ENCODE results near the gene ITPR2. TPM values are rescaled to one million over a fixed set of nuclear protein-coding genes. Genes with fewer than 3 reads are reported as not detected.
"Not testable (repeated sequence)": the region's sequence is repeated elsewhere in the genome, so short reads cannot be mapped to it uniquely, and the experiment has no call there.

Gene ITPR2
- total RNA-seq, 1 donor from 2014 or later = 12.5 TPM

- peaks cover 0 to 13% of the 10 kb centered on the region in 2 donors for H3K4me1 ChIP-seq
Measured at GRCh38 chr12:26790645-26790994, 42.4 kb downstream of the ITPR2 start.

DNA sequence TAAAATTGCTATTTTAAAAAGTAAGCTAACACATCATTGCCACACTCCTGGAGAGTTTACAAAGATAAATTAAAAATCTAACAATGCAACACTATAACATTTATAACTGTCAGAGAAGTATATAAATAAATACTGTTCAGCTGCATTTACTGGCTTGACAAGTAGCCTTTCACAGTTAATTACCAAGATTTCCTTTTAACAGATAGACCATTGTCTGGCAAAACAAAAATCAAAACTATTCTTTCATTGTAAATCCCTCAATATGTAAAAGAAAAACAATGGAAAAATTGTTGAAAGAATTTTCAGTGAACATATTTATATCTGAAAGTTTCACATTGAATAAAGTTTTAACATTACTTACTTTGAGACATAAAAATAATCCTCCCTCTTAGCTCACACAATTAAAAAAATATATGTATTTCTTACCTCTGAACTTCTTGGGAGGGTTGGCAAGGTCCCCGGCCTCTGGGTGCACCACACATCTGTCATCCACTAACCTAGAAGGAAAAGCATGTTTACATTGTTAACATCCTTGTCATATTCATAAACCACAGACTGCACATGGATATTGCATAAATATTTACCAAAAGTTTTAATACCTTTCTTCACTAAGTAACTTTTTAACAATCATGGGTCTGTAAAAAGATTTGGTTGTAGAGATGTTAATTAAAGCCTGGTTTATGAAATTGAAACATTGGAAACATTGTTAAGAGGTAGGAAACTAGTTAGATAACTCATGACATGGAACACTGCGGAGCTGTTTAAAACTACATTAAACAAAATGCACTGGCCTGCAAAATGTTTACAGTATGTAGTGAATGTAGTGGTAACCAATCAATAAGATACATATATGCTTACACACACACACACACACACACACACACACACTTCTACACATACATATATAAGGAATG, 43.0 kb downstream of the ITPR2 start:
- Histone ChIP-seq H3K27me3 (no peaks in the 10 kb centered on the region), H3K36me3 (no peaks in the 10 kb centered on the region), H3K4me1 (peaks cover 0 to 13% of the 10 kb centered on the region in 2 donors), H3K4me3 (no peak overlapping the region), H3K27ac (no peak overlapping the region), H3K9me3 (no peaks in the 10 kb centered on the region)
- DNase-seq (ENCODE audit: low spot score in 2 of 2) = no peak
- intact Hi-C loops (cut with DNase I) = loop anchor here (5.0 kb wide), 1 partner anchor 42 kb away; the partner anchor contains the start of gene ITPR2
- TF ChIP-seq CTCF (IDR thresholded peaks at IDR 0.05) = no peak

More at GRCh38 chr12:26790645-26790994, 42.4 kb downstream of the ITPR2 start:
- intact Hi-C loops (cut with DNase I) = no loop called here
- H3K4me3 ChIP-seq = no peak overlapping the region
- no peak for DNase-seq (ENCODE audit: low spot score in 2 of 2)
- no peak overlapping the region for H3K27ac ChIP-seq
- H3K36me3 ChIP-seq = no peaks in the 10 kb centered on the region
- no peaks in the 10 kb centered on the region for H3K27me3 ChIP-seq
- TF ChIP-seq CTCF (IDR thresholded peaks at IDR 0.05) = no peak
- no peaks in the 10 kb centered on the region for H3K9me3 ChIP-seq

DNA sequence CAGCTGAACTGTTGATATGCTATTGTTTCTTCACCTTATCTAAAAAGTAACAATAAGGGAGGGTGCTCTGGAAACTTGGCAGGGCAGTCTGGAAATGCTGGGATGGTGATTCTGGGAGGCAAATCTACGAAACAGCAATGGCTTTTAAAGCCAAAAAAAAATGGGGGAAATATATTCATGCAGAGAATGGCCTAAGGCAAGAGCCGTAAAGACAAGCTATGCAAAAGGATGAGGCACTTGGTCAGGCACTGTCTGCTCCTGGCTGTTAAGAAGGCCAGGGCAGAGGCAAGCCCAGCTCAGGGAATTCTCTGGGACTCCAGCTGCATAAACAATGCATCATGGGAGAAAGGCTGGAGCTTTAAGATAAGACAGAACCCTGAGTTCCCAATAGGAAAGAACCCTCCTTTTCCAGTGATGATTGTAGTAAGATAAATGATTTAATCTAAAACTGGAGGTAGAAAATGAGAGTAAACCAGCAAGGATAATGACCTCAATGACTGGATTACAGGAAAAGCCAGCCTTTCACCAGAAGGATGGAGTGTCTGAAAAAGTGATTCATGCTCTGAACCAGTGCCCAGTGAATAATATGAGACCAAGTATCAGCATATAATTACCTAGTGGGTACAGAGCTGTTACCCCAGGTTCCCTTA, 46.0 kb downstream of the ITPR2 start:
- intact Hi-C loops (cut with DNase I) = loop anchor here (5.0 kb wide), 1 partner anchor 45 kb away; the partner anchor contains the start of gene ITPR2
- H3K27ac ChIP-seq = peak overlapping the region; percentile 57 to 64
- no peaks in the 10 kb centered on the region for H3K36me3 ChIP-seq
- no peak for TF ChIP-seq CTCF (IDR thresholded peaks at IDR 0.05)
- no peak for DNase-seq (ENCODE audit: low spot score in 2 of 2)
- no peaks in the 10 kb centered on the region for H3K9me3 ChIP-seq
- H3K4me1 ChIP-seq = peaks cover 0 to 13% of the 10 kb centered on the region in 2 donors
- H3K27me3 ChIP-seq = no peaks in the 10 kb centered on the region
- H3K4me3 ChIP-seq = no peak overlapping the region

GRCh38 chr12:26786491-26786864, 46.5 kb downstream of the ITPR2 start:
- Histone ChIP-seq H3K27ac (peak overlapping the region; percentile 57 to 64), H3K9me3 (no peaks in the 10 kb centered on the region), H3K27me3 (no peaks in the 10 kb centered on the region), H3K4me1 (peaks cover 0 to 12% of the 10 kb centered on the region in 2 donors), H3K4me3 (no peak overlapping the region), H3K36me3 (no peaks in the 10 kb centered on the region)
- no peak for TF ChIP-seq CTCF (IDR thresholded peaks at IDR 0.05)
- no peak for DNase-seq (ENCODE audit: low spot score in 2 of 2)
- intact Hi-C loops (cut with DNase I) = loop anchor here (5.0 kb wide), 1 partner anchor 46 kb away; the partner anchor contains the start of gene ITPR2

GRCh38 chr12:26783816-26784379, 49.1 kb downstream of the ITPR2 start:
- H3K27ac ChIP-seq = peak overlapping the region in 1 of 2 donors; percentile 35
- H3K4me1 ChIP-seq; intact Hi-C loops (cut with DNase I); H3K27me3 ChIP-seq; DNase-seq (ENCODE audit: low spot score in 2 of 2); H3K36me3 ChIP-seq; H3K9me3 ChIP-seq: not testable (repeated sequence)
- H3K4me3 ChIP-seq = peak overlapping the region in 1 of 2 donors; percentile 49

All from ascending aorta (tissue), 2 donors.